BLaER1 treated with 17β-estradiol and CSF1 and Interleukin-3, amounts not matched to agents 10 nM and 100 nM (cell line): ENCODE data around the gene NEU2.

Source experiments
- H3K27ac ChIP-seq, 11 experiments: shearing (Covaris generic); formaldehyde crosslinking; 2 replicates each; pipeline ENCODE4 v1.8.1; 2022
- H3K27me3 ChIP-seq, 11 experiments: shearing (Covaris generic); formaldehyde crosslinking; 2 replicates each; pipeline ENCODE4 v1.8.1; 2022
- H3K36me3 ChIP-seq, 11 experiments: shearing (Covaris generic); formaldehyde crosslinking; 2 replicates each; pipeline ENCODE4 v1.8.1; 2022
- H3K4me1 ChIP-seq, 10 experiments: shearing (Covaris generic); formaldehyde crosslinking; 2 replicates each; pipeline ENCODE4 v1.8.1; 2022
- H3K4me2 ChIP-seq, 11 experiments: shearing (Covaris generic); formaldehyde crosslinking; 2 replicates each; pipeline ENCODE4 v1.8.1; 2022
- H3K4me3 ChIP-seq, 10 experiments: shearing (Covaris generic); formaldehyde crosslinking; 2 replicates each; pipeline ENCODE4 v1.8.1; 2022
- H3K9ac ChIP-seq, 11 experiments: shearing (Covaris generic); formaldehyde crosslinking; 2 replicates each; pipeline ENCODE4 v1.8.1; 2022
- H3K9me3 ChIP-seq, 11 experiments: shearing (Covaris generic); formaldehyde crosslinking; replicated peaks in 1 of 11; 2 replicates each; pipeline ENCODE4 v1.8.1; 2022
- H4K20me1 ChIP-seq, 11 experiments: shearing (Covaris generic); formaldehyde crosslinking; 2 replicates each; pipeline ENCODE4 v1.8.1; 2022
- Cebpa-rat ChIP-seq, 11 experiments: shearing (Covaris generic); IDR thresholded peaks; 2 replicates each; pipeline ENCODE4 v1.8.1; 2022

NEU2 gene

DNA sequence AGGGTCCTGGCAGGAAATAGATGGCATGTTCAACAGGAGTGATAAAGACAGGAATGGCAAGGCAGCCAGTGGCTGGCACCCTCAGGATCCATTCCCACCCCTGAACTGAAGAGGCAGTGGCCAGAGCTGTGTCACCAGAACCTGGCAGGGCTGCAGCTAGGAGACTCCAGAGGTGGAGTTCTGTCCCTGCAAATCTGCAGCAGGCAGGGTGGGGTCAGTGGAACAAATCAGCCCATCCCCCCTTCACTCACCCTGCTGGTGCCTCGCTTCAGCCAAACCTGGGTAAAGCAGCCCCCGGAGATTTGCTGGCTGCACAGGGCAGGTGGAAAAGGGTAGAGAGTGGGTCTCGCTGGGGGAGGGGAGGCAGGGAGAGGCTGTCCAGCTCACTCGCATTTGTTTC is 40.4 kb downstream of the NEU2 start:
- H3K4me3 ChIP-seq = no peak overlapping the region
- H3K4me1 ChIP-seq = peaks cover 67 to 87% (median 75%) of the 10 kb centered on the region in 10 experiments
- no peaks in the 10 kb centered on the region for H3K27me3 ChIP-seq
- TF ChIP-seq Cebpa-rat (IDR thresholded peaks at IDR 0.05) = no peak
- peak overlapping the region in 9 of 11 experiments; percentile 2 to 91 (median 48); a peak in 12 of 22 replicates for H3K4me2 ChIP-seq
- peaks cover 0 to 22% (median 20%) of the 10 kb centered on the region in 11 experiments; a peak in 19 of 22 replicates for H3K9me3 ChIP-seq
- peaks cover 21 to 75% (median 43%) of the 10 kb centered on the region in 11 experiments; a peak in 18 of 22 replicates for H4K20me1 ChIP-seq
- H3K9ac ChIP-seq = peak overlapping the region in 1 of 11 experiments; percentile 7; a peak in 1 of 22 replicates
- H3K27ac ChIP-seq = peak overlapping the region in 7 of 11 experiments; percentile 2 to 36 (median 18); a peak in 9 of 22 replicates
- H3K36me3 ChIP-seq = peaks cover 35 to 79% (median 62%) of the 10 kb centered on the region in 11 experiments

DNA sequence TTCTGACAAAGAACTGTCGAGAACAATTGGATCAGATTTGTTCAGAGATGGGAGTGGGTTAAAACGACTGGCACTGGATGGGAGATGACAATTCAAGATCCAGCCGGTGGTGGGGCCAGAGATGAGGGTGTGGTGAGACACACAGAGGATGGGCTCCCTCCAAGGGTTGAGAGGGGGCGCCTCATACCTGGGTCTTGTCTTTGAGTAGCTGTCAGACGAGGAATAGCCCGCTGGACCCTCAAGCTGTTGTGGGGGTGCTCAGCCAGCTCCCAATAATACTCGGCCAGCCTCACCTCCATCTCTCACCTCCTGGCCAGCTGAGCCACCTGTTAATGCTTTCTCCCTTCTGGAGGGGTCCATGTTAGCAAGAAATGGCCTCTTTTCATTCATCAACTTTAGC is 41.6 kb downstream of the NEU2 start:
- Histone ChIP-seq H3K4me1 (peaks cover 67 to 87% (median 75%) of the 10 kb centered on the region in 10 experiments), H3K27me3 (no peaks in the 10 kb centered on the region), H4K20me1 (peaks cover 9 to 68% (median 31%) of the 10 kb centered on the region in 11 experiments; a peak in 18 of 22 replicates), H3K27ac (peak overlapping the region; percentile 7 to 96 (median 84); a peak in 19 of 22 replicates), H3K9me3 (peaks cover 0 to 22% (median 20%) of the 10 kb centered on the region in 11 experiments; a peak in 19 of 22 replicates), H3K9ac (peak overlapping the region in 7 of 11 experiments; percentile 3 to 80 (median 57); a peak in 7 of 22 replicates), H3K36me3 (peaks cover 39 to 83% (median 62%) of the 10 kb centered on the region in 11 experiments), H3K4me2 (peak overlapping the region; percentile 71 to 98 (median 90); a peak in 21 of 22 replicates), H3K4me3 (no peak overlapping the region)
- no peak for TF ChIP-seq Cebpa-rat (IDR thresholded peaks at IDR 0.05)

DNA sequence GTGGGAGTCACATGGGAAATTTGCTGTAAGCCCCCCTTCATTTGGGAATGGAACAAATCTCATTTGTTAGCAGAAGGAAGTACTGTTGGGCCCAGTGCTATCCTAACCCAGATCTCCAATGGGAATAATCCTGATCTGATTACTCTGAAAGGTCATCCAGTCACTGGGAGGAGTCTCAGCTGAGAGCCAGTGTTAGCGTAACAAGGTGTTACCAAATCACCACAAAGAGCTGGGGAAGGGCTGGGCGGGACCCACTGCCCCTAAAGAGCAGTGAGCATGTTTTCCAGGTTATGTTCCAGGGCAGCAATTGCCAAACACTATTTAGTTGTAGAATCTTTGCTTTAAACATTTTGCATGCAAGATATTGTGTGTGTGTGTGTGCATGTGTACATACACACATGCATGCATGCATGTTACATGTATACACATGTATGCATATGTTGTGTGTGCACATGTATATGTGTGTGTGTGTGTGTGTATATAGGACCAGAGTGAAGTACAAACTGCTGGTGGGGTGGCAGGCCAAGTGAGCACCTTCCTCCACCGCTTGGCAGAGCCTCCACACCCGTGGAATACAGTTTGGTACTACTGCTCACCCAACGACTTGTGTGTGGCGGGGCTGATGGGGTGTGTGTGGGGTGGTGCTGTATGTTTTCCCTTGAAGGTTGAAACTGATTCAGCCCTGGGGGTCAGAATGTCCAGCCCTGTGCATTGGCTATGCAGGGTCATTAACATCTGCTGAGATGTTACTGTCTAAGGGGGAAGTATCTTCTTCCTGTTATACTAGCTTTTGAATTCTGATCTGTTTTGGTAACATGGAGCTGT is 42.9 kb downstream of the NEU2 start:
- Histone ChIP-seq H3K36me3 (peaks cover 39 to 83% (median 63%) of the 10 kb centered on the region in 11 experiments), H4K20me1 (peaks cover 8 to 56% (median 27%) of the 10 kb centered on the region in 11 experiments; a peak in 17 of 22 replicates), H3K27ac (peak overlapping the region; percentile 68 to 98 (median 88)), H3K9ac (peak overlapping the region; percentile 61 to 80 (median 70); a peak in 21 of 22 replicates), H3K4me1 (peaks cover 76 to 87% (median 81%) of the 10 kb centered on the region in 10 experiments), H3K27me3 (no peaks in the 10 kb centered on the region), H3K9me3 (peaks cover 0 to 20% (median 17%) of the 10 kb centered on the region in 11 experiments; a peak in 19 of 22 replicates), H3K4me2 (peak overlapping the region; percentile 71 to 98 (median 90)), H3K4me3 (peak overlapping the region in 8 of 10 experiments; percentile 8 to 44 (median 28); a peak in 11 of 20 replicates)
- TF ChIP-seq Cebpa-rat (IDR thresholded peaks at IDR 0.05) = no peak

DNA sequence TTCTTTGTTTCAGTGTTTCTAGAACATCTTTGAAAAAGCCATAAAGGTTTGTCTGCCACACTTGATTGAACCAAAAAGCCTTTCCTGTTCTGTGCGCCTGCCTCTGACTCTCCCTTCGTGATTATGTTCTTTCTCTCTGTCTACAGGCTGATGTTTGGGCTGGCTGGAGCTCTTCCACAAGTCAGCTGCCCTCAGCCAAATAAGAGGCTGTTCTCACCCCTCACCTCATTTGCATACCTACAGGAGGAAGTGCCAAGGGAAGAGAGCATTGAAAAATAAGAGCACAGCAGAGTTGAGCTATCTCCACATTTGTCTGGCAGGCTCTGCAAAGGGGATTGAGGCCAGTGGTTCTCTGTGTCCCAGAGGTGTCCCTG is 43.5 kb downstream of the NEU2 start:
- no peak for TF ChIP-seq Cebpa-rat (IDR thresholded peaks at IDR 0.05)
- peak overlapping the region; percentile 61 to 80 (median 70); a peak in 21 of 22 replicates for H3K9ac ChIP-seq
- peak overlapping the region; percentile 71 to 98 (median 90) for H3K4me2 ChIP-seq
- H3K36me3 ChIP-seq = peaks cover 39 to 83% (median 61%) of the 10 kb centered on the region in 11 experiments
- peak overlapping the region in 9 of 10 experiments; percentile 11 to 44 (median 29); a peak in 11 of 20 replicates for H3K4me3 ChIP-seq
- peaks cover 76 to 87% (median 84%) of the 10 kb centered on the region in 10 experiments for H3K4me1 ChIP-seq
- peak overlapping the region; percentile 68 to 98 (median 88) for H3K27ac ChIP-seq
- peaks cover 0 to 14% (median 11%) of the 10 kb centered on the region in 11 experiments; a peak in 19 of 22 replicates for H3K9me3 ChIP-seq
- no peaks in the 10 kb centered on the region for H3K27me3 ChIP-seq
- H4K20me1 ChIP-seq = peaks cover 8 to 52% (median 22%) of the 10 kb centered on the region in 11 experiments; a peak in 16 of 22 replicates

DNA sequence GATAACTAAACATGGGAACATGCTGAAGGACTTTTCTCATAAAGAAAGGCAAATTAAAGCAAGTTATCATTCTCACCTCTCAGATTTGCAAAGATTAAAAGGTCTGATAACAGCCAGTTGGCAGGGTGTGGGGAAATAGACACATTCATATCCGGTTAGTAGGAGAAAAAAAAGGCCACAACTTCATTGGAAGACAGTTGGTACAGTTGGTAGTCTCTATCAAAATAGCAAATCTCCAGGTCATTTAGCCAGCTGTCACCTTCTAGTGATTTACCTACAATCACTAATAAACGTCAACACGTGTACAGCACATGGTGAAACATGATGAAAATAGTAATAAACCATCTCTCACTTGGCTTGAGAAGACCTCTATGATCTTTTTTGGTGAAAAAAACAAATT is 44.3 kb downstream of the NEU2 start:
- H4K20me1 ChIP-seq = peaks cover 11 to 47% (median 23%) of the 10 kb centered on the region in 11 experiments; a peak in 16 of 22 replicates
- peak overlapping the region in 3 of 10 experiments; percentile 11 to 29 (median 23); a peak in 3 of 20 replicates for H3K4me3 ChIP-seq
- H3K27me3 ChIP-seq = no peaks in the 10 kb centered on the region
- H3K9ac ChIP-seq = peak overlapping the region in 9 of 11 experiments; percentile 61 to 80 (median 70); a peak in 15 of 22 replicates
- peak overlapping the region; percentile 68 to 98 (median 88); a peak in 20 of 22 replicates for H3K27ac ChIP-seq
- peaks cover 34 to 83% (median 59%) of the 10 kb centered on the region in 11 experiments for H3K36me3 ChIP-seq
- H3K4me2 ChIP-seq = peak overlapping the region; percentile 71 to 98 (median 90)
- H3K9me3 ChIP-seq = peaks cover 0 to 7% (median 3%) of the 10 kb centered on the region in 11 experiments; a peak in 11 of 22 replicates
- no peak for TF ChIP-seq Cebpa-rat (IDR thresholded peaks at IDR 0.05)
- H3K4me1 ChIP-seq = peaks cover 84 to 93% (median 92%) of the 10 kb centered on the region in 10 experiments

DNA sequence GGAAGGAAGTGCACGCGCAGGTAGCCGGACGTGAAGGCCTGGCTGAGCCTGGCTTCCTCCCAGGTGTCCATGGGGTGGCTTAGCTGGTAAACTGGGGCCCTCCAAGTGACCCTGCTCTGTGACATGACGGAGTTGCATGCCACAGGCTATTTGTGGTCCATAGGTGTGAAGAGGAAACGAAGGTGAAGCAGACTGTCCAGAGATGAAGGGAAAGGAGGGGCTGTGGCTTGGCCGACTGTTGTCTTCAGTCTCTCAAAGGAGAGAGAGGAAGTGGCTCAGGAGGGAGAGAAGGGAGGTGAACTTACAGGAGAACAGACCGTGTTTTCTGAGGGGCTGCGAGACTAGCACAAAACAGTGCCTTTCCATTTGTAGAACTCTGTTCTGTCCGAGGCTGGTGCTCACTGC is 47.0 kb downstream of the NEU2 start:
- Histone ChIP-seq H3K9me3 (0 out of 22 replicates have a peak, but pooled peaks cover 0 to 3% (median 0%) of the 10 kb centered on the region in 11 experiments), H3K36me3 (peaks cover 13 to 78% (median 47%) of the 10 kb centered on the region in 11 experiments; a peak in 21 of 22 replicates), H3K27me3 (no peaks in the 10 kb centered on the region), H3K4me3 (peak overlapping the region in 5 of 10 experiments; percentile 4 to 38 (median 34); a peak in 2 of 20 replicates), H4K20me1 (peaks cover 6 to 24% (median 13%) of the 10 kb centered on the region in 11 experiments; a peak in 15 of 22 replicates), H3K4me1 (peaks cover 97 to 100% (median 100%) of the 10 kb centered on the region in 10 experiments), H3K9ac (peak overlapping the region in 10 of 11 experiments; percentile 11 to 87 (median 84); a peak in 14 of 22 replicates), H3K4me2 (peak overlapping the region; percentile 85 to 98 (median 92)), H3K27ac (peak overlapping the region; percentile 88 to 98 (median 95); a peak in 20 of 22 replicates)
- TF ChIP-seq Cebpa-rat (IDR thresholded peaks at IDR 0.05) = no peak

- H3K4me2 ChIP-seq = peak overlapping the region; percentile 85 to 98 (median 92)
- H3K27me3 ChIP-seq = no peaks in the 10 kb centered on the region
- H4K20me1 ChIP-seq = peaks cover under 1 to 16% (median 6%) of the 10 kb centered on the region in 11 experiments; a peak in 14 of 22 replicates
- peak overlapping the region; percentile 88 to 98 (median 95) for H3K27ac ChIP-seq
- TF ChIP-seq Cebpa-rat (IDR thresholded peaks at IDR 0.05) = no peak
- peaks cover 97 to 100% (median 100%) of the 10 kb centered on the region in 10 experiments for H3K4me1 ChIP-seq
- peak overlapping the region in 3 of 10 experiments; percentile 12 to 63 (median 13); a peak in 3 of 20 replicates for H3K4me3 ChIP-seq
- peak overlapping the region; percentile 79 to 88 (median 84); a peak in 19 of 22 replicates for H3K9ac ChIP-seq
- H3K9me3 ChIP-seq = 0 out of 22 replicates have a peak, but pooled peaks cover 0 to 3% (median 0%) of the 10 kb centered on the region in 11 experiments
- peaks cover 13 to 77% (median 44%) of the 10 kb centered on the region in 11 experiments; a peak in 21 of 22 replicates for H3K36me3 ChIP-seq
These were observed 47.7 kb downstream of the NEU2 start for GRCh38 chr2:233079953-233080835.
